ENCODE results near the gene RGP1.

Gene RGP1

GRCh38 chr9:35776018-35776417 lies 26.9 kb downstream of the RGP1 start:
- DNase-seq, result no peak

GRCh38 chr9:35778496-35778895 lies 29.4 kb downstream of the RGP1 start:
- no peak for DNase-seq

GRCh38 chr9:35781066-35781465 lies 32.0 kb downstream of the RGP1 start:
- no peak for DNase-seq

GRCh38 chr9:35783418-35783817 lies 34.3 kb downstream of the RGP1 start:
- DNase-seq, result no peak

- no peak for DNase-seq
These were observed 40.5 kb downstream of the RGP1 start for GRCh38 chr9:35789541-35789940.

- no peak for DNase-seq
These were observed 40.9 kb downstream of the RGP1 start for GRCh38 chr9:35790025-35790384.

- DNase-seq, result peak; percentile 62 to 76
These were observed 41.6 kb downstream of the RGP1 start for GRCh38 chr9:35790385-35791296.

GRCh38 chr9:35791297-35791921 lies 42.3 kb downstream of the RGP1 start, which contains the start of gene NPR2:
Gene NPR2, plus strand, starts transcription at chr9:35791591. Its CDS starts 818 bp downstream, at chr9:35792409.
- no peak for DNase-seq

GRCh38 chr9:35792024-35792813 lies 43.1 kb downstream of the RGP1 start:
- DNase-seq, result no peak

- no peak for DNase-seq
These were observed 43.7 kb downstream of the RGP1 start for GRCh38 chr9:35792826-35793225.

- no peak for DNase-seq
These were observed 44.4 kb downstream of the RGP1 start for GRCh38 chr9:35793461-35793860.

GRCh38 chr9:35795695-35796094 lies 46.6 kb downstream of the RGP1 start:
- DNase-seq, result no peak

GRCh38 chr9:35797311-35798109 lies 48.4 kb downstream of the RGP1 start:
- no peak for DNase-seq

- no peak for DNase-seq
These were observed 49.7 kb downstream of the RGP1 start for GRCh38 chr9:35798658-35799374.

GRCh38 chr9:35800530-35800929 lies 51.4 kb downstream of the RGP1 start:
- no peak for DNase-seq

- DNase-seq, result no peak
These were observed 52.4 kb downstream of the RGP1 start for GRCh38 chr9:35801328-35802128.

- no peak for DNase-seq
These were observed 57.0 kb downstream of the RGP1 start for GRCh38 chr9:35806101-35806500.
